GM18526 (cell line): ENCODE data around the gene NAALADL1.

Experiments
- POLR2A ChIP-seq: IDR thresholded peaks from 3 replicates; pipeline ENCODE4 v1.6.1; 2011; ENCODE audit not compliant: insufficient read length; ENCODE audit errors: extremely low read depth

NAALADL1 gene

DNA sequence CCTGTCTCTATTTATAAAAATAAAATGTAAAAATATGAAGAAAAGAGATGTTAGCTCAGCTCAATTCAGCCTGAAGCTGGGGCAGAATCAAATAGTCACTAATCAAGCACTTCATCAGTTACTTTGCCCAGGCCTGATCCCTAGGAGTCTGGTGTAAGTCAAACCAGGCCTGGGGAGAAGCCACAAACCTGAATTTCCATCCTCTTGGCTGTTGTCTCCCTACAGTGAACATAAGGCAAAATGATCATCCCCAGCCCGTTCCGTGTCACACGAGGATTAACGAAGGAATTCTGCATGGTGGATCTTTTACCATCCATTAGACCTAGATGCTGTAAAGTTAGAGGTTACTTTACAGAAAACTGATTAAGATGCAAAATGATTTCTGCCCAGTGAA lies 6.5 kb upstream of the NAALADL1 start:
- TF ChIP-seq POLR2A, result no peak

DNA sequence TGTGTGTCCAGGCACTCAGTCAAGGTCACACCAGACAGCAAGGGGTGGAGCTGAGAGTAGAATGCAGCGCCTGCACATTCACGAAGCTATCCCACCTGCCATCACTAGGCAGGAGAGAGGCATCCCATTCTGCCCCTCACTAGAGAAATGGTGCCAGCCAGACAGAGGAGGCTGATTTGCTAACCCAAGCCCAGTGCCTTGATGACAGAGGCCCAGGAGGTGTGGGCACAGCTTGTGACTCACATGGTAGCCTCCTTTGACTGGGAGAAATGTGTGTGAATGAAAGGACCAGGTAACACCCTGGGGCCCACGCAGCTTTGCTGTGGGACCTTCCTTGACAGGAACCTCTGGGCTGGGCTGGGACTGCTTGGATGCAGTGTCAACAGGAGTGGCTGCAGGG lies 5.2 kb upstream of the NAALADL1 start:
- no peak for TF ChIP-seq POLR2A

DNA sequence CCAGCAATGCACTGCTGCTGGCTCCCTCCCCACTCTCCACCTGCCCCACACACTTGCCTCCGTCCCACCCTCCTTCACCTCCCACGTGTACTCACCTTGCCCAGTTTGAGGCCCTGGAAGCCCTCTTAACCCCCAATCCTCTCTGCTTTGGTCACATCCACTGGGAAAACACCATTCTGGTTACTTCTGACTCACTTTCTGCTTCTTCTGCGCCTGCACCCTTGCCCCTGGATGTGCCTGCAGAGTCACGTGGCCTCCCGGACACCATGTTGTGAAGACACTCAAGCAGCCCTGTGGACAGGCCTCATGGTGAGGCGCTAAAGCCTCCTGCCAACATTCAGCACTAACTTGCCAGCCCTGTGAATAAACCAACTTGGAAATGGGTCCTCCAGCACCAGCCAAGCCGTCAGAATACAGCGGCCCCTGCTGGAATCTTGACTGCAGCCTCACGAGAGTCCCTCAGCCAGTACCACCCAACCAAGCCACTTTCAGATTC lies 2.6 kb upstream of the NAALADL1 start:
- no peak for TF ChIP-seq POLR2A

DNA sequence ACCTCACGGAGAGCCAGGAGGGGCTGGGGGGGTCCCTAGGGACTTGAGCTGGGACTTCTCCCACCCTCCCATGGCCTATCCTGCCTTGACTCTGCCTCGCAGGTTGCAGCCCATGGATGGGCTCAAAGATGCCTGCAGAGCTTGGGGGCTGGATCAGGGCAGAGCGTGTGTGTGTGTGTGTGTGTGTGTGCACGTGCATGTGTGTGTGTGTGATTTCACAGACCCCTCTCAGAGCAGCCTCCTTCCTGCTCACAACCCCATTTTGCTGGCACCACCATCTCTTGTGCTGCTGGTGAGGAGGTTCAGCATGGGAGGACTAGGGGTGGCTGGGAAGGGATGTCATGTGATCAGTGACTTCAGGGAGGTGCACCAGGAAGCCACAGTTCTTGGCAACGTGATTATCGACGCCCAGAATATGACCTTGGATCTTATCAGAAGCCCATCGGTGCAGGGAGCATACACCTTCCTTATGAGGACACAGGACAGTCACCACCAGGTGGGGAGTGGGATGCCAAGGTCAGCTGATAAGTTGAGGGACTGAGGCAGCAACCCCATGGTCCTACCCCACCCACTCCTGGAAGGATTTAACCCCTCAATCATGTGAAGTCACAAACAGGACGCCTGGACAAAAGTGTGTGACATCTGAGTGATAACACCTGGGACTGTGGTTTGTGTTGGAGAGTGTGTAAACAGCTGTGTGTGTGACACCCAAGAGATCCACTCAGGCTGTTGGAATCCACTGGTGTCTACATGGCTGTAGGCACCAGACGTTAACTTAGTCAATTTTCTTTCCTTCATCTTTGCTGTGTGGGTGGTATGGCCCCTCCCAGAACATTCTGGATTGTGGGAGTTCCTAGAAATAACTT lies 1.8 kb upstream of the NAALADL1 start:
- no peak for TF ChIP-seq POLR2A

DNA sequence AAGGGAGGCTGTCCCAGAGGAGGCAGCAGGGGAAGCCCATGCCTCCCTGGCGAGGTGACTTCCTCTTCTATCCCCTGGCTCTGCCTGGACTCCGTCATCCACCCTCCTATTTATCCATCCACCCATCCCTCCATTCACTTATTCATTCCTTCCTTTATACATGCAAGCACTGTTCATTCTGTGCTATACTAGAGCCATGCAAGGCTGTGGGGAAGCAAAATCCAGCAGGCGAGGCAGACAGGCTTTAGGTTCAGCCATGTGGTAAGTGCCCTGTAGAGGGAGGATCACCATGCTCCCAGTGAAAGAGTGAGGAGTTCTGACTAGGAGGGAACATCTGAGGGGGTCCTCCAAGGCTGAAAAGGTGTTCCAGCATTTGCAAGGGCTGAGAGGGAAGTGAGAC lies 1.2 kb upstream of the NAALADL1 start:
- TF ChIP-seq POLR2A, result no peak

DNA sequence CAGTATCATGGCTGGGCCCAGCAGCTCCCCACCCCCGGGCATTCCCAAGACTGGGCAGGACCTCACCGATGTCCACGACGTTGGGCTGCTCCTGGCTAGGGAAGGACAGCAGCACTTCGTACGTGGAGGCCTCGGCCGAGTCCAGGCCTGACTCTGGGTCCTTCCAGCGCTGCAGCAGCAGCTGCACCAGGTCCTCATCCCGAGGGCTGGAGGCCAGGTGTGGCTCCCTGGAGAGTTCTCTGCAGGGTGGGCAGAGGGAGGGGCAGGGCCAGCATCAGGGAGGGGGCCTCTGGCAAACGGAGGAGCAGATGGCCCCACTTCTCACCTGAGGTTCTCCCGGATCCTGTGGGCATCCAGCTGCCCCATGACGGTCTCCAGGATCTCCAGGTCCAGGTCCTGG lies 341 bp downstream of the NAALADL1 start:
- no peak for TF ChIP-seq POLR2A

DNA sequence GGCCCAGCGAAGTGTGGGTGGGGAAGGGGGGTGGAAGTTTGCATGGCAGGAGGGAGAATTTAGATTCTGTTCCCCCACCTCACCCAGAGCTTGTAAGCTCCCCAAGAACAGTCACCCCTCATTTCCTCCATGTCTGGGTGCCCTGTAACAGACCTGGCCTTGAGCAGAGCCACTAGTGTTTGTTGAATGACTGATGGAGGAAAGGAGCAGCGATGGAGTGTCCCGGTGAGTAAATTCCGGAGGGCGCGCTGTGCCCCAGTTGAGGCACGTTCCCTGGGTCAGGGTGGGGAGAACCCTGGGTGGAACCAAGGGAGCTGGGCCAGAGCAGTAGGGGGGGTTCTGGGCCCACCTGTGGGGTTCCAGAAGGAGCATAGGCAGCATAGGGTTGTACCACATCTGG lies 827 bp downstream of the NAALADL1 start:
- TF ChIP-seq POLR2A, result no peak

DNA sequence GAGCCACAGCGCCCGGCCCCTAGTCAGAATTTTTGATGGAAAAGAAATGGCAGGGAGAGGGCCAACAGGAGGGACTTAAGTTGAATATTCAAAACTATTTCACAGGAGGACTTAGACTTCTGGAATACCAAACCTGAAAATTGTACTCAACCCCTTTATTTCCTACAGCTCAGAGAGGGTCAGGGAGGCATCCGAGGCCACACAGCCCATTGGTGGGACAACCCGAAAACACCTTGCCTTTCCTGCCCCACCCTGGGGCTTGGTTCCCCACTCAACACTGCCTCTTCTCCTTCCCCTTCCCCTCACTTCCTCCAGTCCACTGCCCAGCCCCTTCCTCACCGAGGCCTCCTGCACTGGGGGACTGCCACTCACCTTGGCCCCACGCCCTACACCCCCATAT lies 1.4 kb downstream of the NAALADL1 start:
- TF ChIP-seq POLR2A, result no peak

DNA sequence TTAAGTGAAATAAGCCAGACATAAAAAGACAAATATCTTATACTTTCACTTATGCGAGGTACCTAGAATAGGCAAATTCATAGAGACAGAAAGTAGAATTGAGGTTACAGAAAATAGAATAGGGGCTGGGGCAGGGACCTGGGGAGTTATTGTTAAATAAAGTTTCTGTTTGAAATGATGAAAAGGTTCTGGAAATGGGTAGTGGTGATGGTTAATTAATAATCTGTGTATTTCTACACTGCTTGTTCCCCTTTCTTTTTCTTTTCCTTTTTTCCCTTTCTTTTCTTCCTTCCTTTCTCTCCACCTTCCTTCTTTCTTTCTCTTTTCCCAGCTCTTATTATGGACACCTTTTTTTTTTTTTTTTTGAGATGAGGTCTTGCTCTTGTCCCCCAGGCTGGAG lies 2.8 kb downstream of the NAALADL1 start:
- TF ChIP-seq POLR2A, result no peak

DNA sequence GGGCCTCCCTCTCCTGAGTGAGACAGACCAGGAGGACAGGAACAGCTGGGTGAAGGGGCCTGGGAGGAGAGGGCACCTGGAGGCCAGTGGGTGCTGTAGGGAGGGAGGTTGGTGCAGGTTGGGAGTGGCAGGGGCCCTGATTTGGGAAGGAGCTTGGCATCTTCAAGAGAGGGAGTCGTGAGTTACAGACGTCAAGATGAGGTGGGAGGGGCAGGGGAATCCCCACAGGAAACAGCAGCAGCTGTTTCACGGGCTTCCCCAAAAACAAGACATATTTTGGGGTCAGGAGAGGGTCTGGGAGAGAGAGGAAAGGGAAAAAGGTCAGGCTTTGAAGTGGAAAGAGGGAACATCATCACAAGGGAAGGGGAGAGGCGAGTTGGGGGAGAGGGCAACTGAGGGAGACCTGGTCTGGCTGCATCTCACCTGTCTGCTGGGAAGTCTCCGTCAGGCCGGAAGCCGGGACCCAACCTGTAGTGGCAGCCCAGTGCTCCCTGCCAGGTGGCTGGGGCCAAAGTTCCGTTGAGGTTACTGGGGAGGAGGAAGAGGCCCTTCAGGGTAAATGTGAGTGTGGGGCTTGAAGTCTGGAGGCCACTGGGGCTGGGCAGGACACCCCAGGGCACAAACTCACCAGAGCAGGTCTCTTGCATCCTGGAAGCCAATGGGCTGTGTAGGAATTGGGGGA lies 4.4 kb downstream of the NAALADL1 start:
- TF ChIP-seq POLR2A, result no peak

DNA sequence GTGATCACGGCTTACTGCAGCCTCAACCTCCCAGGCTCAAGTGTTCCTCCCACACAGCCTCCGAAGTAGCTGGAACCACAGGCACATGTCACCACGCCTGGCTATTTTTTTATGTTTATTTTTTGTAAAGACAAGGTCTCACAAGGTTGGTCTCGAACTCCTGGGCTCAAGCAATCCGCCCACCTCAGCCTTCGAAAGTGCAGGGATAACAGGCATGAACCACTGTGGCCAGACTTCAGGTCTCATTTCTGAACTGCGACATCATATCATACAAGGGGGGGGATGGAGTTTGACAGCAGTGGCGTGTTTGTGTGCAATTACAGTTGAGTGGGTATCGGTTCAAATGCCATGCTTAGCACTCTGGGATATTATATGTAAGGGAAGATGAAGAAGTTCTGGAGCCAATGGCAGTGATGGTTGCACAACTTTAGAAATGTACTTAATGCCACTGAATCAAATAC lies 6.9 kb downstream of the NAALADL1 start:
- no peak for TF ChIP-seq POLR2A

DNA sequence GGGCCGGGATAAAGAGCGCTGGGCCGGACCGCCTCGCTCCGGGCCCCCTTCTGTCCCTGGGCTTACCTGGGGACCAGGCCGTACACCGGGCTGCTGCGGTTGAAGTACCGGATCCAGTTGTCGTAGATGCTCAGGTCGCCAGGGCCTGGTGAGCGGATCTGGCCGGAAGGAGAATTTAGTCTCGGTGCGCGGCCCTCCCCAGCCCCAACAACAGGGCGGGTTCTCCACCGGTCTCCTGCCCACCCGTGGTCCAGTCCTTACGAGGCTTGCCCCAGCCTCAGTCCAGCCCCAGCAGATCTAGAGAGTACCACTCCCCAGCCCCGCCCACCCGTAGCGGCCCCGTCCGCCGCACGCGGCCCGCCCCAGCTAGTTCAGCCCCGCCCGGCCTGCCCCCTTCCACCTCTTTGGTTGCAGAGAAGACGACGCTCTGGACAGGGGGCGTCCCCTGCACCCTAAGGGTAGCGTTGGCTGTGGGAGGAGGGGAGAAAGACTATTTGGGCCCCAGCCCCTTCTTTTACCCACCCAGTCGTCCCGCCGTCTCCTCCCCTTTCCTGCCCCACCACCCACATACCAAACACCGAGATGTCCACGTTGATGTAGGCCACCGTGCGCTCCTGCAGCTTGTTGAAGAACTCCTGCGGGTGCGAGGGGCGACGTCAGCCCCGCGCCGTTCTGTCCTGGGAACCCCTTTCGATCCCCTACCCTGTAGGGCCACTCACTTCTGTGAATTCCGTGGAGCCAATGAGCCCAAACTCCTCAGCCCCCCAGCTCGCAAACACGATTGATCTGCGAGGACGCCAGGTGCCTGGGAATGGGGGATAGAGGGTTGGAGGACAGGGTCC lies 10.6 kb downstream of the NAALADL1 start:
- TF ChIP-seq POLR2A, result no peak

DNA sequence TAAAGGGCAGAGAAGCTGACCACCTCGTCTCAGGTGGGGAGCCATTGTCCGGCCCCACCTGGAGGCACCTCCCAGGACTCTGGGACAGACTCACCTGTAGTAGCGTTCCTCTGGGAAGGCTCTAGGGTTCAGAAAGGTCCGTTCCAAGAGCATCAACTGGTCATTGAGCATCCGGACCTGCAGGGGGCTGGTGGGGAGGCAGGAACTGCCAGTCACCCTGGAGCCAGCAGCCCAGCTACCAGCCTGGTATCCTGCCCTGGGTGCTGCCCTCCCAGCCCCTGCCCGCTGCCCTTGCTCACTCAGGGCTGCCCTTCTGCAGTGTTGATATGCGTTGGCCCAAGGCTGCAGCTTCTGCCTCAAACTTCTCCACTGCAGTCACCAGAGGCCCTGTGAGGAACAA lies 12.6 kb downstream of the NAALADL1 start:
- no peak for TF ChIP-seq POLR2A

DNA sequence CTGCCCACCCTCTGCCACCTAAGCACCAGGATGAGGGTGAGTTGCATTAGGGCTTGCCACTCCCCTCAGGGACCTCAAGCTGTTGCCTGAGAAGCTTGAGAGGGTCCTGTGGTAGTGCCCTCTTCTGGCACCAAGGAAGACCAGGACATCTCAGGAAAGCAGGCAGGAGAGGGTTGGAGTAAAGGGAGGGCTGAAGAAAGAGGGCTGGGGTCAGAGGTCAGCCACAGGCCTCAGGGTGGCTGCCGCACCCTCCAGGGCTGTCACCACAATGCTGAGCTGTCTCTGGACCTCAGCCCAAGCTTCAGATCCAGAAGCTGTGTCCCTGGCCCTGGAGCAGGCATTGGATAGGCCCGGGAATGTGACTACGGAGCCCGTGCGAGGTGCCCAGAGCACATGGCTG lies 13.3 kb downstream of the NAALADL1 start:
- TF ChIP-seq POLR2A, result no peak

DNA sequence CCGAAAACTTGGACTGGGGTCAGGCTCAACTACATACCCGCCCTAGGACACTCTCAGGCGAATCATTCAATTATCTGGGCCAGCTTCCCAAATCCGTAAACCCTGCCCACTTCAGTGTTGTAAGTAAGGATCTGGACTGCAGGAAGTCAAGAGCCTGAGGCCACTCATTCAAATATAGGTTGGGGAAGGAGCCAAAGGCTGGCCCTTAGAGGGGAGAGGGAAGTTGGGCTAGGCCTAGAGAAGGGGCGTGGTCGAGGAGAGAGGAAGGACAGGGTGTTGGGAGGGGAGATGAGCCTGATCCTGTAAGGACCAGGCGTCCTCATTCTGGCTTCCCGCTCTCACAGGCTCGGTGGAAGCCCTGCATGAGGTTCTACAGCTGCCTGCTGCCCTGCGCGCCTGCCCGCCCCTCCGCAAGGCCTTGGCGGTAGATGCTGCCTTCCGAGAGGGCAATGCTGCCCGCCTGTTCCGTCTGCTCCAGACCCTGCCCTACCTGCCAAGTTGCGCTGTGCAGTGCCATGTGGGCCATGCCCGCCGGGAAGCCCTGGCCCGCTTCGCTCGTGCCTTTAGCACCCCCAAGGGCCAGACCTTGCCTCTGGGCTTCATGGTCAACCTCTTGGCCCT lies 14.4 kb downstream of the NAALADL1 start:
- TF ChIP-seq POLR2A, result no peak
